ENCODE measurements around the gene LAMC2.
A peak's percentile ranks its signal among the peaks of the same experiment; 100 is the strongest.

The LAMC2 gene

DNA sequence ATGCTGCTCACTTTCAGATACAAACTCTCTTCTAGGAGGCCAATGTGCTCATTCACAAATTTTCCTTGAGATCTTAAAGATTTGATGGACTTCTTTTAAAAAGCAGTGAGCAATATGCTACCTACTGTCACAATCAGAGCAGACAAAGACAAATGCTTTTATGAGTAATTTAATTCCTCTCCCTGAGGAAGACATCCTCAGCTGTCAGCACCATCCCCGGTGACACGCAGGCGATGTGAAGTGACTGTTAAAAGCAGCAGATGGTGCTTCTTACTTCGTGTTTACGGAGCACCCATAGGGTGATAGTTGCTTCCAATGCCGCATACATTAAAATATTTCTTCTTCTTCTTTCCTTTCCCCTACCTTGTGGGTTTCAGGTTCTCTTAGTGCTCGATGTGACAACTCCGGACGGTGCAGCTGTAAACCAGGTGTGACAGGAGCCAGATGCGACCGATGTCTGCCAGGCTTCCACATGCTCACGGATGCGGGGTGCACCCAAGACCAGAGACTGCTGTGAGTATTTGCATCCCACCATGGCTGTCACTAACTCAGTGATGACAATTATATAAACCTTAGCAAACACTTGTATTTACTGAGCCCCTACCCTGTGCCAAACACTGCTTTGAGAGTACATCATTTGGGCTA is 29.1 kb downstream of the LAMC2 start:
- DNase-seq = no peak

DNA sequence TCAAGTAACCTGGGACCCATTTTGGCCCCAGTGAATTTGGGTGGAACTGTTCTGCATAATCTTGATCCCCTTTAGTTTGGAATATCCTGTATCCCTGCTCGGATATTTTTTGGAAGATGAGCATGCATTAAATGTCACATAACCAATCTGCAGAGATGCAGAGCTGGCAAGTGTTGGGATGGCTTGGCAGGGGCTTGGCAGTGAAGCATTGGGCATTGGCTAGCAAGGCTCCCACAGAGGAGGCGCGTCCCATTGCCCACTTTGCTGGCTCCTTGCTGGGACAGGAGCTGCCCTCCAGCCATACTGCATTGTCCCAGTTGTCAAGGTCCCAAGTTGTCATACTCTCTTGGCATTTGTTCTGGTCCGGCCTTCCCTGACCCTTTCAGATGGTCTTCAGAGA is 29.9 kb downstream of the LAMC2 start:
- no peak for DNase-seq

DNA sequence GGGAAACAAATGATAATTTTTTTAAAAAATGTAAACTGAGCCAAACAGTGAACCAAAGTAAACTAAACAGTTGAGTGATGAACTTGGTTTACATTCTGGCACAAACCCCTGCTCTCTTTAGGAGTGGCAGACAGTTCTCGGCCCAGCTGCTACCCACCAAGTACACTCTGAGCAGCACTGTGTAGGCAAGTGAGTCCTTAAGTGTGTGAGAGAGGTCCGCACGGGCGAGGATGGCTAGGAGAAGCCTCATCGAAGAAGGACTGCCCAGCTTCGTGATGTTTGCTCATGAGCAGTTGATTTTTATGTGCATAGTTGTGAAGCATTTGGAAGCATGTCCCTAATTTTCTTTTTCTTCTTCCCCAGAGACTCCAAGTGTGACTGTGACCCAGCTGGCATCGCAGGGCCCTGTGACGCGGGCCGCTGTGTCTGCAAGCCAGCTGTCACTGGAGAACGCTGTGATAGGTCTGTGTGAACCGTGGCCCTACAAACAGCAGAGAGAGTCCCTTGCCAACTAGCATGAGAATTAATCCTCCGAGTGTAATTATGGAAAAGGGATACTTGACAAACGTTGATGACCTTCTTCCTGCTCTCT is 32.1 kb downstream of the LAMC2 start:
- no peak for DNase-seq

DNA sequence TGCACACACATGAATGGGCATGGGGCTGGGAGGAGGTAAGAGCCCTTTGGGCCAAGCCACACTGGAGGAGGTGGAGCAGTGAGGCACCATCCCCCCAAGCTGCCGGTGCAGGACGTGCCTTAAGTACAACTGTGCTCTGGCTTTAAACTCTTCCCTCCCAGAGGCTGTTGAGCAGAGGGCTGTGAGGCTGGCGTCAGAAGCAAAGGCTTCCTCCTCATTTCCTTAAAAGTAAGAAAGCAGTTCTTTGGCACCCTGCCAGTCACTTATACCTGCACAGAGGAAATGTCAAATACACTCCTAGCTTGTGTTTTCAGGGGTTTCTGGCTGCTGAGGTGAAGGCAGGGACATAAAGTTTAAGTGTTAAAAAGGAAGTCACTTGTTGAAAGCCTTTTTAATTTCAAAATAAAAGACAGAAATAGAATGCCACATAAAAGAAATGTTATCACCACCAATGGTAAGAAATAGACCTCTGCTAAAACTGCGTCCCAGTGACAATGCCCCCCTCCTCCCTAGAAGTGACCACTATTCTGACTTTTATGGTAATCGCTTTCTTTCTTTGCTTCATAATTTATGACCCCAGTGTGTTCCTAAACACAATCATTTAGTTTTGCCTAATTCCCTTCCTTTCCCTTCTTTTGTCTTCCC is 33.0 kb downstream of the LAMC2 start:
- peak; percentile 60 for DNase-seq

GRCh38 chr1:183219616-183220009 is 33.5 kb downstream of the LAMC2 start:
- DNase-seq = no peak

DNA sequence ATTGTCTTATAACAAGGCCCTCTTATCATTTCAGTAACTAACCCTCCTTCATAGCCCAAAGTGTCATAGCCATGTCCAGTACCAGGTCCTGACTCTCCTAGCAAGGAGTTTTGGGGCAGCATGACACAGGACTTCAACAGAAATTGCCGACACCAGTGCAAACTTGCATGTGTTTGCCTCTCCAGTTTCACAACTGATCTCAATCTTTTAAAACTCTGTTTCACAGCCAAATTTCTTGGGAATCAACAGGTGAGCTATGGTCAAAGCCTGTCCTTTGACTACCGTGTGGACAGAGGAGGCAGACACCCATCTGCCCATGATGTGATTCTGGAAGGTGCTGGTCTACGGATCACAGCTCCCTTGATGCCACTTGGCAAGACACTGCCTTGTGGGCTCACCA is 36.8 kb downstream of the LAMC2 start:
- no peak for DNase-seq

DNA sequence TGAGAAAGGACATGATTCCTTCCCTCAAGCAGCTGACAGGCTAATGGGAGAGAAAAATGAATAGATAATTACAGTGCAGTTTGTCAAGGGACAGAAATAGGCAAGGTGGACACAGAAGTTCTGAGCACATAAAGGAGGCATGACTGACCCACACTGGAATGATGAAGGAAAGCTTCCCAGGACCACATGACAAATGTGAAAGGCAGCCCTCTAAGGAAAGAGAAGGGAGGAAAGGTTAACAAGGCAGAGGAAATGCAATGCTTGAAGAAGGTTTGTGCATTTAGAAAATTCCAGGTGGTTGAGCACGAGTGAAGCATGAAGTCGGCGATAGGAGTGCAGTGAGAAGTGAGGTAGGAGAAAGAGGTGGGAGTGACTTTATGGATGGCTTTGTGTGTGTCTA is 37.4 kb downstream of the LAMC2 start:
- no peak for DNase-seq

- no peak for DNase-seq
These were observed 40.3 kb downstream of the LAMC2 start for GRCh38 chr1:183226361-183226760.

DNA sequence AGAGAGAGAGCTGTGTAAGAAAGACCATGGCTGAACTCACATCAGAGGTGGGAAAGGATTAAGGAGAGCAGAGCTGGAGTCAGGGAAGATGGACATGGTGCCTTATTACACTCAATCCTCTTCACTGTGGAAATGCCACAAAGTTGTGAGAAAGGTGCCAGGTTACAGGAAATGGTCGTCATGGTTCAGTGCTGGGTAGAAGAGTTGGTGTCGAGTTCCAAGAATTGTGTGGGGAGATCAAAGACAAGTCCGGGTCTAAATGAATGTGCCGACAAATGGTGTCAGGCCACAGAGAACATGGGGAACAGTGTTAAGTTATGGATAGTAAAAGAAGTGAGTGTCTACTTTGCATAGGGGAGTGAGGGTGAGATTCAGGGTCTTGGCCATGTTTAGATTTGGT is 40.9 kb downstream of the LAMC2 start:
- no peak for DNase-seq

GRCh38 chr1:183227422-183228346 is 41.6 kb downstream of the LAMC2 start:
- DNase-seq = peak; percentile 60

- no peak for DNase-seq
These were observed 42.5 kb downstream of the LAMC2 start for GRCh38 chr1:183228347-183229220.

- no peak for DNase-seq
These were observed 44.3 kb downstream of the LAMC2 start for GRCh38 chr1:183230413-183230812.

- DNase-seq = no peak
These were observed 45.5 kb downstream of the LAMC2 start for GRCh38 chr1:183231545-183231944.

DNA sequence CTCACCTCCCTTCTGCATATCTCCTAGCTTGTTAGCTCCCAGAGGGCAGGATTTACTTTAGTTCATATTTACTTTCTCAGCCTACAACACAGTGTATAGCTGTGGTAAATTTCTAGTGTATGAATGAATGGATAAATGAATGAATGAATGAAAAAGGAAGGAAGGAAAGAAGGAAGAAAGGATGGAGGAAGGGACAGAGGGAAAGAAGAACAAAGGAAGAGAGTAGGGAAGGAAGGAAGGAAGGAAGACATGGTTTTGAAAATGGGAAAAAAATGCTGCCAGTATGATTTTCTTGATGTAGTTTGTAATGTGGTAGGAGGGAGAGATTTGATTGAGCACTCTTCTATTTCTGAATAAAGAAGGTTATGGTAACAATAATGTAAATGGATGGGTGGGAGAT is 47.0 kb downstream of the LAMC2 start:
- DNase-seq = no peak

DNA sequence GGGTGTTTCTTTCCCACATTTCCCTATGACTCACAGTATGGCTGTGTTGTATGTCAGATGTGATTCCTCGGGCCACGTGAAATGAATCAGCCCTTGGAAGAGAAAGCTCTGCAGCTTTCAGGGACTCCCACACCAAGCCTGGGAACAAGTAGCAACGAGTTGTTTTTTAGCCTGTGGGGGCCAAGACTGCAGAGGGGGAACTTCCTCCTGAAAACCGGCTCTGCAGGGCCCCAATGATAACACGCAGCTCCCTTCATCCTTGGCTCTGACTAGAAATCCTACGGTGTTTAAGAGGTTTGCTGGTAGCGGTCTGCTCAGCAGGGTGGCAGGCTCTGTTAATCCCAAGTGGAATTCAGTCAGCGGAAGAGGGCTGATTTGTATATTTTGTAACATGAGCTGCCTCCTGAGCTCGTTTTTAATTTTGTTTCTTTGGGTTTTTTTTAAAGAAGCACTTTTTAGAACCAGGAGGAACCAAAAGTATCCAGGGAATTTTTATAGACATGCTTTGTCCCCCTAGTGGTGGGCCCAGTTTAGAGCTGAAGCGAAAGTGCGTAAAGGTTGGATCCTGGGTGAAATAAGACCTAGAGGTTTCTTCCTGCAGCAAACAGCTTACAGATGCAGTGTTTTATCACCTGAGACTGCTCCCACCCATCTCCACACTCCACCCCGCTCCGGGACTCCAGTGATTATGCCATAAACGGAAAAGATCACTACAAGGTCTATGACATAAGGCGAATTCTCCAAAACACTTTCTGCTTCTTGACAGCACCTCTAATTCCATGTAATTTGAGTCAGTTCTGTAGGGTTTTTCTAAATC is 48.8 kb downstream of the LAMC2 start:
- no peak for DNase-seq

DNA sequence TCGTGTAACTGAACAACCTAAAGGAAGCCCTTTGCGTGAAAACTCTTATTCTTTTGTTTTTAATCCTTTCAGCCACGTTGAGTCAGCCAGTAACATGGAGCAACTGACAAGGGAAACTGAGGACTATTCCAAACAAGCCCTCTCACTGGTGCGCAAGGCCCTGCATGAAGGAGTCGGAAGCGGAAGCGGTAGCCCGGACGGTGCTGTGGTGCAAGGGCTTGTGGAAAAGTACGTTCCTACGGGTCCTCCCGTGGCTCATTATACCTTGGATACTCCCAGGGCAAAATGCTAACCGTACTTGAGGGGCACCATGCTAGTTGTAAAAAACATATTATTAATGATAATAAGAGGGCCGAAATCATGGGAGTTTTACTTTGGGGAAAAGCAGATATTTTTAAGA is 49.4 kb downstream of the LAMC2 start:
- DNase-seq = no peak

DNA sequence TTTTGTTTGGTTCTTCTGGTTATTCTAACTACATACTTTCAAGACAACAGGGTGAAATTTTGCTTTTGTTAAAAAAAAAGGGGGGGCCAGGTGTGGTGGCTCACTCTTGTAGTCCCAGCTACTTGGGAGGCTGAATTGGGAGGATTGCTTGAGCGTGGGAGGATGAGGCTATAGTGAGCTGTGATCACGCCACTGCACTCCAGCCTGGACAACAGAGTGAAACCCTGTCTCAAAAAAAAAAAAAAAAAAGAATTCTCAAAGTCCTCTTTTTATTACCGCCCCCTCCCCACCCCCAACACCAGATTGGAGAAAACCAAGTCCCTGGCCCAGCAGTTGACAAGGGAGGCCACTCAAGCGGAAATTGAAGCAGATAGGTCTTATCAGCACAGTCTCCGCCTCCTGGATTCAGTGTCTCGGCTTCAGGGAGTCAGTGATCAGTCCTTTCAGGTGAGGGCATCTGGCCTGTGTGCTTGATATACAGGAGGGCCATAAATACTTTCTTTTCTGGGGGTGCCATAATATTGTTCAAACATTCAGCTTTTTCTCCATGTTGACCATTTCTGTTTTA is 50.2 kb downstream of the LAMC2 start:
- no peak for DNase-seq

GRCh38 chr1:183237046-183237445 is 51.0 kb downstream of the LAMC2 start:
- no peak for DNase-seq

GRCh38 chr1:183238071-183238470 is 52.0 kb downstream of the LAMC2 start:
- no peak for DNase-seq

DNA sequence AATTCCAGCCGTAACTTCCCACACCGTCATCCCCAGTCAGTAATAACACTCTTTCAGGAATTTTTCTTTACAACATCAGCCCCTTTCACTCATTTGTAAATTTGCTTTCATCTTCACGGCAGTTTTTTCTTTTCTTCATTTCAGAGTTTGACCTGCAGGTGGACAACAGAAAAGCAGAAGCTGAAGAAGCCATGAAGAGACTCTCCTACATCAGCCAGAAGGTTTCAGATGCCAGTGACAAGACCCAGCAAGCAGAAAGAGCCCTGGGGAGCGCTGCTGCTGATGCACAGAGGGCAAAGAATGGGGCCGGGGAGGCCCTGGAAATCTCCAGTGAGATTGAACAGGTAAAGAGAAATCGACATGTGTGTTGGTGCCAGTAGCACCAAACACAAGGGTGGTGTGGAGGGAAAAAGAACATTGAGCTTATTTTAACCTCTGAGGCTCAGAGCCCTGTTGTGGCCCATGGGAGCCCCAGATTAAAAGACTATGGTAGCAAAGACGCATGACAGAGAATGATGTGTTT is 53.2 kb downstream of the LAMC2 start:
- no peak for DNase-seq
